Astrocyte (in vitro differentiated cells and primary cell): ENCODE data around the gene ST6GALNAC6.

ENCODE experiments used
- CTCF ChIP-seq: IDR thresholded peaks from 2 replicates; pipeline ENCODE4 v1.5.1; 2011; ENCODE audit warnings: low read depth, mild to moderate bottlenecking, inconsistent platforms, low read length, moderate library complexity; ENCODE audit not compliant: insufficient read depth
- EZH2 ChIP-seq: IDR thresholded peaks from 2 replicates; pipeline ENCODE4 v1.6.1; 2012; ENCODE audit warnings: mild to moderate bottlenecking, low read length, inconsistent platforms; ENCODE audit not compliant: insufficient read depth

DNA sequence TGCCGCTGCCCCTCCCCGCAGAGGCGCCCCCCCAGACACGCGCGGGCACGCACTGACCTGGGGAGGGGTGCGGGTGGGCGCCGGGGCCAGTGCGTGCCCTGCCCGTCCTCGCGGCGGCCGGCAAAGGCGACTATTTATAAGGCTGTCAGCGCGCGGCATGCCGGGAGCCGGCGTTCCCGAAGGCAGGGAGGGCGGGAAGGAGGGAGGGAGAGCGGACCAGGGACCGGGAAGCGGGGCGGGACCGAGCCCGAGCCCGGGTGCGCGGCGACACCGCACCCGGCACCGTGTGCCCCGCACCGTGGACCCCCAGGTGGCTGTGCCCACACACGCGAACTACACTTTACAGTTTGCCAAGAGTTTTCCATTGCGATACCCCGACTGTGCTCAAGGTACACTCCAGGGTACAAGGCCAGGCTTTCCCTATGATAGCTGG is 21.8 kb downstream of the ST6GALNAC6 start, which contains the start of gene AK1:
- TF ChIP-seq CTCF, result no peak
- no peak for TF ChIP-seq EZH2
